Colonic mucosa (tissue), 4 donors: ENCODE results near the gene MYO18A. TPM values are rescaled to one million over a fixed set of nuclear protein-coding genes. Genes with fewer than 3 reads are reported as not detected.

Experiments used
- DNase-seq: peaks from one replicate; pipeline ENCODE4 v3.0.0-alpha.2; 2020
- H3K27ac ChIP-seq: fragments of 200-600 bp; one replicate; pipeline ENCODE4 v1.8.0; 2021
- H3K27me3 ChIP-seq: fragments of 200-600 bp; one replicate; pipeline ENCODE4 v1.8.0; 2021
- H3K36me3 ChIP-seq: fragments of 200-600 bp; one replicate; pipeline ENCODE4 v1.8.0; 2021
- H3K4me1 ChIP-seq: fragments of 200-600 bp; one replicate; pipeline ENCODE4 v1.8.0; 2021; ENCODE audit warnings: mild to moderate bottlenecking
- H3K4me3 ChIP-seq: fragments of 200-600 bp; one replicate; pipeline ENCODE4 v1.8.0; 2021
- H3K9ac ChIP-seq, 2 donors: one replicate each; pipeline ENCODE4 v1.7.0; 2013; ENCODE audit warnings: control low read depth in 2 of 2, low read depth in 2 of 2, low read length in 2 of 2
- H3K9me3 ChIP-seq: fragments of 200-600 bp; one replicate; pipeline ENCODE4 v1.8.0; 2021
- intact Hi-C: fragments of 100-400 bp; cut with DNase I; formaldehyde crosslinking; loops from one replicate; pipeline ENCODE4 v1.14.1; 2022
- total RNA-seq, 2 donors: library from RNA; stranded (reverse); fragmentation: NEBNext Ultra II Directional in 1 of 2; extraction: Animal tissue kit (Norgen Biotek cat#: 25700) in 1 of 2; gene quantifications; one replicate each; pipeline ENCODE4 v1.2.1, GENCODE V29; 2021
- TF ChIP-seq, protein P1 (sequence below): fragments of 200-600 bp; IDR thresholded peaks from one replicate; pipeline ENCODE4 v1.8.0; 2022; ENCODE audit warnings: antibody characterized with exemption, mild to moderate bottlenecking
- donor health status: healthy.
- donor health status: DM: no; HTN: no; CAD: no.
- donor health status: DM: no; HTN: no; CAD: no.

Gene MYO18A
- total RNA-seq, 2 donors from 2014 or later, result 63.3 to 112 TPM

- no peaks in the 10 kb centered on the region for H3K4me1 ChIP-seq
- no peak overlapping the region for H3K27ac ChIP-seq
- H3K27me3 ChIP-seq, result no peaks in the 10 kb centered on the region
- no peak overlapping the region for H3K9ac ChIP-seq
- intact Hi-C loops, result no loop called here
- TF ChIP-seq, protein P1, sequence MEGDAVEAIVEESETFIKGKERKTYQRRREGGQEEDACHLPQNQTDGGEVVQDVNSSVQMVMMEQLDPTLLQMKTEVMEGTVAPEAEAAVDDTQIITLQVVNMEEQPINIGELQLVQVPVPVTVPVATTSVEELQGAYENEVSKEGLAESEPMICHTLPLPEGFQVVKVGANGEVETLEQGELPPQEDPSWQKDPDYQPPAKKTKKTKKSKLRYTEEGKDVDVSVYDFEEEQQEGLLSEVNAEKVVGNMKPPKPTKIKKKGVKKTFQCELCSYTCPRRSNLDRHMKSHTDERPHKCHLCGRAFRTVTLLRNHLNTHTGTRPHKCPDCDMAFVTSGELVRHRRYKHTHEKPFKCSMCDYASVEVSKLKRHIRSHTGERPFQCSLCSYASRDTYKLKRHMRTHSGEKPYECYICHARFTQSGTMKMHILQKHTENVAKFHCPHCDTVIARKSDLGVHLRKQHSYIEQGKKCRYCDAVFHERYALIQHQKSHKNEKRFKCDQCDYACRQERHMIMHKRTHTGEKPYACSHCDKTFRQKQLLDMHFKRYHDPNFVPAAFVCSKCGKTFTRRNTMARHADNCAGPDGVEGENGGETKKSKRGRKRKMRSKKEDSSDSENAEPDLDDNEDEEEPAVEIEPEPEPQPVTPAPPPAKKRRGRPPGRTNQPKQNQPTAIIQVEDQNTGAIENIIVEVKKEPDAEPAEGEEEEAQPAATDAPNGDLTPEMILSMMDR, result no peak
- DNase-seq, result no peak
- H3K9me3 ChIP-seq, result no peaks in the 10 kb centered on the region
- H3K36me3 ChIP-seq, result no peaks in the 10 kb centered on the region
- H3K4me3 ChIP-seq, result no peak overlapping the region
These were observed 136.6 kb downstream of the MYO18A start for GRCh38 chr17:29043539-29044145.

DNA sequence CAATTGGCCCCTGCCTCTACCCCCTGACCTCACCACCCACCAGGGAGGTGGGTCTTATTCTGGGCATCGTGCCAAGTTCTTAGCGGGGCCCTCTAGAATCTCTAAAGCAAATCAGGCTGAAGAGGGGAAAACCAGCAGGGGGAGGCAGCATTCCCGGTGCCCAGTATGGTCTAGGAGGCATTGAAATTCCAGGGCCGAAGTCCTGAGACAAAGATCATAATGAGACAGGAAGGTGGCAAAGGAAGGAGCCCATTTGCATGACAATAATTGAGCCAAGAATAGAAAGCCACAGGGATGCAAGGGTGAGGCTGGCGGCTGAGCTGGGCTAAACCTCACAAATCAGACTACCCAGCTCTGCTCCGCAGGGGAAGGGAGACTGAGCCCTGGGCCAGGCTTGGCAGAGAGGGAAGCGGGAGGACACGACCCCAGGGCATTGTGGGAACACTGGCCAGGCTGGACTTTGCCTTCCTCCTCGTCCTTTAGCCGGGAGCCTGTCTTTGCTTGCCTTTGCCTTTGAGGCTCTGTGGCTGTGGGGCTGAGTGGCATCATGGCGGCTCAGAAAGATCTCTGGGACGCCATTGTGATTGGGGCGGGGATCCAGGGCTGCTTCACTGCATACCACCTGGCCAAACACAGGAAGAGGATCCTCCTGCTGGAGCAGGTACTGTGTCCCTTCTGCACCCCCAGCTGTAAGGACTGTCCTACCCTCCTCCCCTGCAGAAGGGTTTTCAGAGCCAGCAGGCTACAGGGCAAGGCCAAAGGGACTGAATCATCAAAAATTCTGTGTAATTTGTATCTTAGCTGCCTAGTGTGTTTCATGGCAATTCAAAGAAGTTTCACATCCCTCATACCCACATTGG lies 137.3 kb downstream of the MYO18A start, which contains the start of gene PIPOX:
Gene PIPOX (plus strand): TSS at position 463 of the 860 bp plus-strand sequence. CDS start 85 bp downstream, at position 548.
- no peaks in the 10 kb centered on the region for H3K27me3 ChIP-seq
- intact Hi-C loops, result no loop called here
- H3K9me3 ChIP-seq, result no peaks in the 10 kb centered on the region
- H3K4me3 ChIP-seq, result no peak within 1 kb of the TSS
- no peak for DNase-seq
- H3K36me3 ChIP-seq, result no peaks in the 10 kb centered on the region
- peak within 1 kb of the TSS; percentile 33 for H3K27ac ChIP-seq
- no peaks in the 10 kb centered on the region for H3K4me1 ChIP-seq
- no peak within 1 kb of the TSS for H3K9ac ChIP-seq
- TF ChIP-seq, protein P1, result no peak

GRCh38 chr17:29042026-29042678 lies 138.0 kb downstream of the MYO18A start:
- Histone ChIP-seq H3K27ac (no peak overlapping the region), H3K9me3 (no peaks in the 10 kb centered on the region), H3K36me3 (no peaks in the 10 kb centered on the region), H3K4me1 (no peaks in the 10 kb centered on the region), H3K4me3 (no peak overlapping the region), H3K9ac (no peak overlapping the region), H3K27me3 (no peaks in the 10 kb centered on the region)
- TF ChIP-seq, protein P1, result no peak
- intact Hi-C loops, result no loop called here
- no peak for DNase-seq

GRCh38 chr17:29041571-29041970 lies 138.6 kb downstream of the MYO18A start:
- Histone ChIP-seq H3K36me3 (no peaks in the 10 kb centered on the region), H3K9ac (no peak overlapping the region), H3K27ac (no peak overlapping the region), H3K4me1 (no peaks in the 10 kb centered on the region), H3K9me3 (no peaks in the 10 kb centered on the region), H3K27me3 (no peaks in the 10 kb centered on the region), H3K4me3 (no peak overlapping the region)
- TF ChIP-seq, protein P1, result no peak
- intact Hi-C loops, result no loop called here
- no peak for DNase-seq

DNA sequence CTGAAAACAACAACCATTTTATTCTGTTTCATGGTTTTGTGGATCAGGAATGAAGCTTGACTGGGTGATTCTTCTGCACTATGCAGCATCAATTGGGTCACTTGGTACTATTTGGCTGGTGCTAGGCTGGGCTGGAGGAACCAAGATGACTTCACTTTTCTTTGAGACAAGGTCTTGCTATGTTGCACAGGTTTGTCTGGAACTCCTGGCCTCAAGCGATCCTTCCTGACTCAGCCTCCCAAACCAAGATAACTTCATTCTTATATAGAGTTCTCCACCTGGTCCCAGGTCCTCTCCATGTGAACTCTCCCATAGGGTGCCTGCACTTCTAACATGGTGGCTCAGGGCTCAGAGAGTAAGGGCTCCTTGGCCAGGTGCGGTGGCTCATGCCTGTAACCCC lies 139.1 kb downstream of the MYO18A start:
- DNase-seq, result no peak
- Histone ChIP-seq H3K27ac (no peak overlapping the region), H3K27me3 (no peaks in the 10 kb centered on the region), H3K9me3 (no peaks in the 10 kb centered on the region), H3K4me3 (no peak overlapping the region), H3K36me3 (no peaks in the 10 kb centered on the region), H3K9ac (no peak overlapping the region), H3K4me1 (no peaks in the 10 kb centered on the region)
- TF ChIP-seq, protein P1, result no peak
- intact Hi-C loops, result no loop called here
